K562 (cell line): ENCODE measurements around the gene AMBP. TPM values are rescaled to one million over a fixed set of nuclear protein-coding genes. Genes with fewer than 3 reads are reported as not detected.

Experiments
- ATAC-seq: fragments of 200-7000 bp; cut with Tn5 transposase; 3 replicates; pipeline ENCODE4 v1.9.1; 2020; ENCODE audit warnings: moderate library complexity
- BruUV-seq: library from RNA; stranded (reverse); fragments of 400-500 nt; replicated peaks from 2 replicates; lab custom pipeline; 2021; lab: Mats Ljungman, UMichigan
- CTCF ChIA-PET: fragments of 300-600 bp; formaldehyde crosslinking; extraction: SDS; loops from one replicate; lab custom pipeline; 2021; ENCODE audit warnings: low intra/inter-chr PET ratio; lab: Yijun Ruan, JAX
- POLR2A ChIA-PET: fragments of 300-600, 350-650 bp; sonication (Branson Sonifier 250); formaldehyde crosslinking; extraction: SDS; loops from one replicate; lab custom pipeline; 2021; ENCODE audit warnings: antibody characterized with exemption, inconsistent platforms; lab: Yijun Ruan, JAX
- DNase-seq, 4 experiments: peaks; one replicate each; pipeline versions ENCODE4 v3.0.0 to v3.0.0-alpha.2; 2011 to 2018; ENCODE audit warnings: low spot score in 3 of 4, mixed read lengths in 3 of 4; ENCODE audit errors: extremely low read depth in 1 of 4
- FAIRE-seq: peaks from 2 replicates; lab custom pipeline; 2011; peaks lifted over from hg19 to GRCh38; lab: Jason Lieb, UNC
- H2AFZ ChIP-seq: 2 replicates; pipeline ENCODE4 v1.6.0; 2011; ENCODE audit warnings: low read depth, low read length, control low read depth, inconsistent platforms
- H3K27ac ChIP-seq: fragments of 200-600 bp; 3 replicates; pipeline ENCODE4 v1.8.0; 2011; ENCODE audit warnings: low read depth, mild to moderate bottlenecking, control low read depth, inconsistent platforms, low read length, moderate library complexity, mixed read lengths; ENCODE audit errors: extremely low read depth
- H3K27me3 ChIP-seq, 2 experiments: fragments of 300-600 bp in 1 of 2; 2 replicates in 1 of 2; 3 replicates in 1 of 2; pipeline versions ENCODE4 v1.6.0 to v1.8.0; 2011; ENCODE audit warnings: inconsistent platforms in 2 of 2, low read length in 2 of 2, mild to moderate bottlenecking in 1 of 2, mixed read lengths in 1 of 2, moderate library complexity in 1 of 2; ENCODE audit not compliant: control insufficient read depth in 2 of 2, insufficient read depth in 2 of 2
- H3K36me3 ChIP-seq: fragments of 300-600 bp; 3 replicates; pipeline ENCODE4 v1.8.0; 2011; ENCODE audit warnings: mild to moderate bottlenecking, low read length, inconsistent platforms; ENCODE audit not compliant: control insufficient read depth, insufficient read depth
- H3K4me1 ChIP-seq, 2 experiments: fragments of 200-600 bp in 1 of 2; replicated peaks in 1 of 2; 2 replicates in 1 of 2; 3 replicates in 1 of 2; pipeline versions ENCODE4 v1.5.1 to v1.8.0; 2011; ENCODE audit warnings: inconsistent platforms in 2 of 2, low read length in 2 of 2, mild to moderate bottlenecking in 1 of 2, mixed read lengths in 1 of 2, moderate library complexity in 1 of 2; ENCODE audit not compliant: control insufficient read depth in 2 of 2, insufficient read depth in 2 of 2
- H3K4me2 ChIP-seq: 2 replicates; pipeline ENCODE4 v1.6.1; 2011; ENCODE audit warnings: low read length, control low read depth, inconsistent platforms, mixed read lengths; ENCODE audit not compliant: insufficient read depth
- H3K4me3 ChIP-seq: fragments of 200-600 bp; sonication (generic), shearing (Covaris generic); 2 replicates; pipeline ENCODE4 v1.5.1; 2016; ENCODE audit warnings: control low read depth, inconsistent platforms
- H3K79me2 ChIP-seq: fragments of 200-600 bp; 3 replicates; pipeline ENCODE4 v1.8.0; 2011; ENCODE audit warnings: low read length, inconsistent platforms; ENCODE audit not compliant: control insufficient read depth, insufficient read depth
- H3K9ac ChIP-seq, 2 experiments: 2 replicates each; pipeline versions ENCODE4 v1.6.0 to v1.6.1; 2011; ENCODE audit warnings: low read depth in 2 of 2, low read length in 2 of 2, control low read depth in 1 of 2, inconsistent platforms in 1 of 2, mild to moderate bottlenecking in 1 of 2, mixed read lengths in 1 of 2; ENCODE audit not compliant: insufficient read depth in 1 of 2
- H3K9me1 ChIP-seq: one replicate; pipeline ENCODE4 v1.6.0; 2011; ENCODE audit warnings: inconsistent platforms, mild to moderate bottlenecking, low read length, moderate library complexity; ENCODE audit not compliant: control insufficient read depth, insufficient read depth
- H3K9me3 ChIP-seq: replicated peaks from 2 replicates; pipeline ENCODE4 v1.5.1; 2011; ENCODE audit warnings: low read depth, low read length, inconsistent platforms; ENCODE audit not compliant: control insufficient read depth, insufficient read depth
- H4K20me1 ChIP-seq: replicated peaks from 2 replicates; pipeline ENCODE4 v1.6.1; 2011; ENCODE audit warnings: low read length, inconsistent platforms, mixed read lengths; ENCODE audit not compliant: control insufficient read depth, insufficient read depth
- BMI1 ChIP-seq: fragments of 150-350 bp; IDR thresholded peaks from 2 replicates; pipeline ENCODE4 v1.6.1; 2014; ENCODE audit warnings: low read length
- CHD7 ChIP-seq: fragments of 200-600 bp; sonication (generic); IDR thresholded peaks from one replicate; pipeline ENCODE4 v1.6.1; 2012; ENCODE audit warnings: mild to moderate bottlenecking, low read depth, low read length, inconsistent platforms
- HDAC6 ChIP-seq: IDR thresholded peaks from 2 replicates; pipeline ENCODE4 v1.6.1; 2012; ENCODE audit warnings: low read depth, mild to moderate bottlenecking, control low read depth, inconsistent platforms, low read length, moderate library complexity
- HNRNPK ChIP-seq: fragments of 200-400 bp; formaldehyde crosslinking; IDR thresholded peaks from one replicate; pipeline ENCODE4 v1.6.1; 2018; ENCODE audit warnings: mild to moderate bottlenecking, low read depth, low read length; ENCODE audit not compliant: poor library complexity, severe bottlenecking
- IFI16 ChIP-seq: fragments of 250-450 bp; sonication (Bioruptor Pico); IDR thresholded peaks from 2 replicates; pipeline ENCODE4 v2.1.2; 2022; ENCODE audit warnings: mild to moderate bottlenecking, inconsistent platforms
- LEF1 ChIP-seq: fragments of 450-650 bp; IDR thresholded peaks from 2 replicates; pipeline ENCODE4 v1.6.1; 2016; ENCODE audit warnings: mild to moderate bottlenecking
- MAFF ChIP-seq: IDR thresholded peaks from 2 replicates; pipeline ENCODE4 v1.6.1; 2012; ENCODE audit warnings: low read length, improper control_type of control experiment
- POLR2AphosphoS5 ChIP-seq: IDR thresholded peaks from 2 replicates; pipeline ENCODE4 v1.6.1; 2011; ENCODE audit warnings: mild to moderate bottlenecking, low read depth, low read length, moderate library complexity; ENCODE audit not compliant: control insufficient read depth, insufficient read depth
- ZNF197 ChIP-seq: fragments of 200-800 bp; sonication (Bioruptor generic); IDR thresholded peaks from 2 replicates; pipeline ENCODE4 v1.6.1; 2016; ENCODE audit warnings: low read depth, missing genetic modification characterization, missing compliant biosample characterization
- ZNF384 ChIP-seq: IDR thresholded peaks from 2 replicates; pipeline ENCODE4 v1.6.1; 2012; ENCODE audit warnings: low read depth, low read length, improper control_type of control experiment
- WGBS: fragments of 100-300 bp; shearing (Covaris generic); methylation state at CpG from one replicate; pipeline ENCODE4 v1.1.6; 2016; ENCODE audit warnings: low coverage, mixed read lengths; ENCODE audit not compliant: insufficient coverage; ENCODE audit errors: missing lambda C conversion rate; 5-methylcytosine and 5-hydroxymethylcytosine counted together
- in situ Hi-C: fragments of 300-500 bp; cut with MboI; formaldehyde crosslinking; loops from 4 replicates; pipeline ENCODE4 v1.15.0; 2018; ENCODE audit warnings: inconsistent platforms, mixed read lengths
- intact Hi-C: fragments of 100-400 bp; cut with micrococcal nuclease; formaldehyde crosslinking; loops from 2 replicates; pipeline ENCODE4 v1.14.2; 2022
- polyA plus RNA-seq, 8 experiments: library from polyadenylated mRNA; depleted of rRNA in 4 of 8; stranded (reverse) in 5 of 8; unstranded in 3 of 8; fragments of >200 nt; fragmentation: Nextera tagmentation in 2 of 8; fragmentation: Illumina TruSeq in 1 of 8; extraction: Ambion mirVana in 2 of 8; extraction: Trizol in 1 of 8; gene quantifications; 2 replicates each; pipeline versions ENCODE4 v1.2.1 to v1.2.3, GENCODE V29; 2011 to 2014; ENCODE audit warnings: inconsistent platforms in 1 of 8, missing spikeins in 1 of 8
- total RNA-seq, 7 experiments: library from RNA; depleted of rRNA in 6 of 7; stranded (reverse); fragments of >200 nt in 6 of 7; fragmentation: Illumina TruSeq in 2 of 7; extraction: Trizol in 2 of 7; gene quantifications; 2 replicates each; pipeline versions ENCODE4 v1.2.1 to v1.2.3, GENCODE V29; 2011 to 2021; ENCODE audit warnings: low replicate concordance in 1 of 7
- TF ChIP-seq, protein P1 (sequence below): fragments of 250-450 bp; sonication (Bioruptor Pico); IDR thresholded peaks from 2 replicates; pipeline ENCODE4 v1.5.0; 2021

AMBP gene
- total and polyA plus RNA-seq, 9 of the 15 experiments (the other 6 are each of a cell fraction or from before 2014, with no cell fraction given), result 1.3 TPM; not detected in 8

DNA sequence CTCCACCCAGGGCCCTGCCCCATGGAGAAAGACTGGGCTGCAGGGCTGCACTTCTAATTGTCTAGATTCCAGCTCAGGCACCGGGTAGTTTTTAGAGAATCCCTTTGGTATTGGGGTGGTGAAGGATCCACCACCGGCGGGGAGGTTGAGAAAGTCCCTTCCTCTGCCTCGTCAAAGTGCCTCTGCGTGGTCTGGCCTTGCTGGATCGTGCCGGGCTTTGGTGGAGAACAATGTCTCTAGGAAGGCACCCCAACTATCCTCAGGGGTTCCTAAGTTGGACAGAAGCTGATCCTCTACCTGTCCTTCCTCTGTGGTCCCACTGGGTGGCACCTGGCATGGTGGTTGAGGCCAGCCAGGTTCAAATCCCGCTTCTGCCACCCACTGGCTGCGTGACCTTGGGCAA, 7.3 kb upstream of the AMBP start:
- WGBS, result 1% methylated on average over 9 of the region's 9 CpGs
- no peak for FAIRE-seq
- no peak overlapping the region for H3K4me2 ChIP-seq
- ATAC-seq, result no peak
- H3K9ac ChIP-seq, result no peak overlapping the region
- H3K9me1 ChIP-seq, result no peaks in the 10 kb centered on the region
- no peaks in the 10 kb centered on the region for H3K36me3 ChIP-seq
- H3K4me1 ChIP-seq, result no peaks in the 10 kb centered on the region
- intact Hi-C loops, result no loop called here
- DNase-seq, result no peak
- no peaks in the 10 kb centered on the region for H3K9me3 ChIP-seq
- no peaks in the 10 kb centered on the region for H4K20me1 ChIP-seq
- in situ Hi-C loops, result loop anchor here (10.0 kb wide), 1 partner anchor 199 kb away; no protein-coding TSS in a partner anchor
- POLR2A ChIA-PET, result no interaction called here
- H3K27me3 ChIP-seq, result peaks cover 4 to 45% of the 10 kb centered on the region in 2 experiments; a peak in 3 of 5 replicates
- H3K79me2 ChIP-seq, result no peaks in the 10 kb centered on the region
- CTCF ChIA-PET, result no interaction called here
- H3K27ac ChIP-seq, result no peak overlapping the region
- no peak overlapping the region for H3K4me3 ChIP-seq
- BruUV-seq, result no TSS peak
- H2AFZ ChIP-seq, result no peak overlapping the region
- no peak for TF ChIP-seq IFI16
- TF ChIP-seq HDAC6, result no peak
- TF ChIP-seq POLR2AphosphoS5, result no peak
- TF ChIP-seq ZNF384, result no peak
- no peak for TF ChIP-seq LEF1
- TF ChIP-seq HNRNPK, result no peak
- no peak for TF ChIP-seq BMI1
- no peak for TF ChIP-seq CHD7
- no peak for TF ChIP-seq MAFF
- TF ChIP-seq, protein P1, sequence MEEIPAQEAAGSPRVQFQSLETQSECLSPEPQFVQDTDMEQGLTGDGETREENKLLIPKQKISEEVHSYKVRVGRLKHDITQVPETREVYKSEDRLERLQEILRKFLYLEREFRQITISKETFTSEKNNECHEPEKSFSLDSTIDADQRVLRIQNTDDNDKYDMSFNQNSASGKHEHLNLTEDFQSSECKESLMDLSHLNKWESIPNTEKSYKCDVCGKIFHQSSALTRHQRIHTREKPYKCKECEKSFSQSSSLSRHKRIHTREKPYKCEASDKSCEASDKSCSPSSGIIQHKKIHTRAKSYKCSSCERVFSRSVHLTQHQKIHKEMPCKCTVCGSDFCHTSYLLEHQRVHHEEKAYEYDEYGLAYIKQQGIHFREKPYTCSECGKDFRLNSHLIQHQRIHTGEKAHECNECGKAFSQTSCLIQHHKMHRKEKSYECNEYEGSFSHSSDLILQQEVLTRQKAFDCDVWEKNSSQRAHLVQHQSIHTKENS, result no peak
- no peak for TF ChIP-seq ZNF197 (CRISPR knock-in tag)
